ENCODE data around the gene HAO1. TPM values are rescaled to one million over a fixed set of nuclear protein-coding genes. Genes with fewer than 3 reads are reported as not detected.

Gene HAO1
- total RNA-seq, 1 donor from 2014 or later, result not detected

GRCh38 chr20:7856756-7857155, 83.5 kb downstream of the HAO1 start:
- peaks cover 13% of the 10 kb centered on the region for H3K4me1 Mint-ChIP-seq (ENCODE audit: low read depth, unreplicated experiment)
- H3K27me3 Mint-ChIP-seq (ENCODE audit: unreplicated experiment), result no peaks in the 10 kb centered on the region
- H3K36me3 Mint-ChIP-seq (ENCODE audit: unreplicated experiment), result no peaks in the 10 kb centered on the region
- DNase-seq, result no peak
- H3K9me3 Mint-ChIP-seq (ENCODE audit: unreplicated experiment), result no peaks in the 10 kb centered on the region
- no peak for TF ChIP-seq CTCF (IDR thresholded peaks at IDR 0.05; ENCODE audit: partially characterized antibody, unreplicated experiment)
- H3K4me3 Mint-ChIP-seq (ENCODE audit: unreplicated experiment), result no peak overlapping the region
- H3K27ac Mint-ChIP-seq (ENCODE audit: unreplicated experiment), result no peak overlapping the region

- H3K4me1 Mint-ChIP-seq (ENCODE audit: low read depth, unreplicated experiment), result peaks cover 13% of the 10 kb centered on the region
Measured at GRCh38 chr20:7855545-7855944, 84.7 kb downstream of the HAO1 start.

GRCh38 chr20:7853493-7853892, 86.8 kb downstream of the HAO1 start:
- no peak overlapping the region for H3K27ac Mint-ChIP-seq (ENCODE audit: unreplicated experiment)
- DNase-seq, result no peak
- no peak for TF ChIP-seq CTCF (IDR thresholded peaks at IDR 0.05; ENCODE audit: partially characterized antibody, unreplicated experiment)

More at GRCh38 chr20:7855545-7855944, 84.7 kb downstream of the HAO1 start:
- H3K9me3 Mint-ChIP-seq (ENCODE audit: unreplicated experiment), result no peaks in the 10 kb centered on the region
- DNase-seq, result no peak
- no peaks in the 10 kb centered on the region for H3K36me3 Mint-ChIP-seq (ENCODE audit: unreplicated experiment)
- no peak overlapping the region for H3K27ac Mint-ChIP-seq (ENCODE audit: unreplicated experiment)
- TF ChIP-seq CTCF (IDR thresholded peaks at IDR 0.05; ENCODE audit: partially characterized antibody, unreplicated experiment), result no peak
- H3K27me3 Mint-ChIP-seq (ENCODE audit: unreplicated experiment), result no peaks in the 10 kb centered on the region
- no peak overlapping the region for H3K4me3 Mint-ChIP-seq (ENCODE audit: unreplicated experiment)

GRCh38 chr20:7850775-7851490, 89.3 kb downstream of the HAO1 start:
- TF ChIP-seq CTCF (IDR thresholded peaks at IDR 0.05; ENCODE audit: partially characterized antibody, unreplicated experiment), result no peak
- DNase-seq, result no peak
- H3K4me3 Mint-ChIP-seq (ENCODE audit: unreplicated experiment), result no peak overlapping the region
- H3K27ac Mint-ChIP-seq (ENCODE audit: unreplicated experiment), result no peak overlapping the region
- no peaks in the 10 kb centered on the region for H3K36me3 Mint-ChIP-seq (ENCODE audit: unreplicated experiment)
- H3K4me1 Mint-ChIP-seq (ENCODE audit: low read depth, unreplicated experiment), result peaks cover 2% of the 10 kb centered on the region
- H3K9me3 Mint-ChIP-seq (ENCODE audit: unreplicated experiment), result peaks cover 4% of the 10 kb centered on the region
- H3K27me3 Mint-ChIP-seq (ENCODE audit: unreplicated experiment), result no peaks in the 10 kb centered on the region

More at GRCh38 chr20:7853493-7853892, 86.8 kb downstream of the HAO1 start:
- H3K9me3 Mint-ChIP-seq (ENCODE audit: unreplicated experiment), result peaks cover 4% of the 10 kb centered on the region
- no peak overlapping the region for H3K4me3 Mint-ChIP-seq (ENCODE audit: unreplicated experiment)
- H3K36me3 Mint-ChIP-seq (ENCODE audit: unreplicated experiment), result no peaks in the 10 kb centered on the region
- H3K4me1 Mint-ChIP-seq (ENCODE audit: low read depth, unreplicated experiment), result peaks cover 4% of the 10 kb centered on the region
- no peaks in the 10 kb centered on the region for H3K27me3 Mint-ChIP-seq (ENCODE audit: unreplicated experiment)

GRCh38 chr20:7849675-7850074, 90.6 kb downstream of the HAO1 start:
- TF ChIP-seq CTCF (IDR thresholded peaks at IDR 0.05; ENCODE audit: partially characterized antibody, unreplicated experiment), result no peak
- no peak overlapping the region for H3K4me3 Mint-ChIP-seq (ENCODE audit: unreplicated experiment)
- no peak overlapping the region for H3K27ac Mint-ChIP-seq (ENCODE audit: unreplicated experiment)
- H3K9me3 Mint-ChIP-seq (ENCODE audit: unreplicated experiment), result peaks cover 4% of the 10 kb centered on the region
- DNase-seq, result no peak
- H3K36me3 Mint-ChIP-seq (ENCODE audit: unreplicated experiment), result no peaks in the 10 kb centered on the region
- H3K4me1 Mint-ChIP-seq (ENCODE audit: low read depth, unreplicated experiment), result no peaks in the 10 kb centered on the region
- H3K27me3 Mint-ChIP-seq (ENCODE audit: unreplicated experiment), result no peaks in the 10 kb centered on the region

Data from glutamatergic neuron (in vitro differentiated cells).